NB4 (cell line): ENCODE data around the gene LSM3.

Experiments
- DNase-seq: peaks from one replicate; pipeline ENCODE4 v3.0.0; 2010; ENCODE audit warnings: low read depth
- H3K4me3 ChIP-seq: one replicate; pipeline ENCODE4 v1.5.1; 2011; ENCODE audit warnings: mild to moderate bottlenecking, low read depth, low read length, moderate library complexity
- CTCF ChIP-seq: IDR thresholded peaks from one replicate; pipeline ENCODE4 v1.5.1; 2012; ENCODE audit warnings: low read depth, low read length
- MYC ChIP-seq: IDR thresholded peaks from 2 replicates; pipeline ENCODE4 v1.6.1; 2011; ENCODE audit warnings: low read depth, low read length
- POLR2A ChIP-seq: IDR thresholded peaks from 2 replicates; pipeline ENCODE4 v1.6.1; 2011; ENCODE audit warnings: mild to moderate bottlenecking; ENCODE audit not compliant: insufficient read length; ENCODE audit errors: extremely low read depth
- TF ChIP-seq, protein P1 (sequence below): IDR thresholded peaks from 2 replicates; pipeline ENCODE4 v1.6.1; 2011; ENCODE audit warnings: low read depth, low read length

LSM3 gene

GRCh38 chr3:14140668-14141067 lies 37.9 kb upstream of the LSM3 start:
- no peak for TF ChIP-seq MYC
- no peak for DNase-seq
- no peak overlapping the region for H3K4me3 ChIP-seq

- DNase-seq: no peak
- no peak overlapping the region for H3K4me3 ChIP-seq
- TF ChIP-seq POLR2A (no peak), CTCF (no peak), MYC (no peak)
- TF ChIP-seq, protein P1, sequence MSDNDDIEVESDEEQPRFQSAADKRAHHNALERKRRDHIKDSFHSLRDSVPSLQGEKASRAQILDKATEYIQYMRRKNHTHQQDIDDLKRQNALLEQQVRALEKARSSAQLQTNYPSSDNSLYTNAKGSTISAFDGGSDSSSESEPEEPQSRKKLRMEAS: no peak
Observed at GRCh38 chr3:14141144-14141543, 37.5 kb upstream of the LSM3 start.

DNA sequence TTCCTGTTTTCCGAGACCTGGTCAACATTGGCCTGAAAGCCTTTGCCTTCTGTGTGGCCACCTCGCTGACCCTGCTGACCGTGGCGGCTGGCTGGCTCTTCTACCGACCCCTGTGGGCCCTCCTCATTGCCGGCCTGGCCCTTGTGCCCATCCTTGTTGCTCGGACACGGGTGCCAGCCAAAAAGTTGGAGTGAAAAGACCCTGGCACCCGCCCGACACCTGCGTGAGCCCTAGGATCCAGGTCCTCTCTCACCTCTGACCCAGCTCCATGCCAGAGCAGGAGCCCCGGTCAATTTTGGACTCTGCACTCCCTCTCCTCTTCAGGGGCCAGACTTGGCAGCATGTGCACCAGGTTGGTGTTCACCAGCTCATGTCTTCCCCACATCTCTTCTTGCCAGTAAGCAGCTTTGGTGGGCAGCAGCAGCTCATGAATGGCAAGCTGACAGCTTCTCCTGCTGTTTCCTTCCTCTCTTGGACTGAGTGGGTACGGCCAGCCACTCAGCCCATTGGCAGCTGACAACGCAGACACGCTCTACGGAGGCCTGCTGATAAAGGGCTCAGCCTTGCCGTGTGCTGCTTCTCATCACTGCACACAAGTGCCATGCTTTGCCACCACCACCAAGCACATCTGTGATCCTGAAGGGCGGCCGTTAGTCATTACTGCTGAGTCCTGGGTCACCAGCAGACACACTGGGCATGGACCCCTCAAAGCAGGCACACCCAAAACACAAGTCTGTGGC lies 36.8 kb upstream of the LSM3 start:
- no peak overlapping the region for H3K4me3 ChIP-seq
- no peak for DNase-seq
- TF ChIP-seq POLR2A: no peak
- TF ChIP-seq, protein P1: no peak
- no peak for TF ChIP-seq CTCF
- no peak for TF ChIP-seq MYC

- TF ChIP-seq MYC (no peak), POLR2A (no peak), CTCF (no peak)
- TF ChIP-seq, protein P1: no peak
- H3K4me3 ChIP-seq: no peak overlapping the region
- no peak for DNase-seq
Observed at GRCh38 chr3:14142567-14143270, 35.9 kb upstream of the LSM3 start.

GRCh38 chr3:14143271-14144225 lies 35.1 kb upstream of the LSM3 start:
- H3K4me3 ChIP-seq: peak overlapping the region; percentile 21
- TF ChIP-seq, protein P1: 0 out of 2 replicates have a peak, but pooled peaks have one; percentile 10
- TF ChIP-seq CTCF (no peak), MYC (0 out of 2 replicates have a peak, but pooled peaks have one; percentile 9)
- DNase-seq: peak; percentile 48
